HepG2 (cell line): ENCODE results near the gene DYNC2H1. TPM values are rescaled to one million over a fixed set of nuclear protein-coding genes. Genes with fewer than 3 reads are reported as not detected.

Source experiments
- ATAC-seq: fragments of 200-7000 bp; cut with Tn5 transposase; 3 replicates; pipeline ENCODE4 v1.9.1; 2020; ENCODE audit warnings: mild to moderate bottlenecking, moderate library complexity
- BruUV-seq: library from RNA; stranded (reverse); fragments of 400-500 nt; replicated peaks from 2 replicates; lab custom pipeline; 2021; lab: Mats Ljungman, UMichigan
- CTCF ChIA-PET: fragments of 300-600 bp; formaldehyde crosslinking; extraction: SDS; loops from one replicate; lab custom pipeline; 2021; ENCODE audit warnings: low total read pairs, inconsistent platforms, low intra/inter-chr PET ratio; lab: Yijun Ruan, JAX
- POLR2A ChIA-PET: fragments of 350-600 bp; sonication (Branson Sonifier 250); formaldehyde crosslinking; loops from one replicate; lab custom pipeline; 2020; ENCODE audit warnings: antibody characterized with exemption, inconsistent platforms; lab: Yijun Ruan, JAX
- DNase-seq: peaks from one replicate; pipeline ENCODE4 v3.0.0-alpha.2; 2015; ENCODE audit warnings: low spot score
- FAIRE-seq: peaks from 3 replicates; lab custom pipeline; 2011; peaks lifted over from hg19 to GRCh38; lab: Jason Lieb, UNC
- H2AFZ ChIP-seq: one replicate; pipeline ENCODE4 v1.6.1; 2011; ENCODE audit warnings: low read length, inconsistent platforms
- H3K27ac ChIP-seq: fragments of 300-600 bp; 3 replicates; pipeline ENCODE4 v1.8.0; 2011; ENCODE audit warnings: mixed run types, mild to moderate bottlenecking, mixed read lengths, low read length, inconsistent platforms; ENCODE audit not compliant: insufficient read depth; ENCODE audit errors: extremely low read length
- H3K27me3 ChIP-seq, 2 experiments: fragments of 200-600 bp in 1 of 2; 2 replicates in 1 of 2; 3 replicates in 1 of 2; pipeline versions ENCODE4 v1.6.0 to v1.8.0; 2011; ENCODE audit warnings: low read length in 2 of 2, mild to moderate bottlenecking in 2 of 2, moderate library complexity in 2 of 2, inconsistent platforms in 1 of 2; ENCODE audit not compliant: insufficient read depth in 2 of 2, control insufficient read depth in 1 of 2
- H3K36me3 ChIP-seq, 2 experiments: fragments of 200-600 bp in 1 of 2; replicated peaks in 1 of 2; 2 replicates in 1 of 2; 3 replicates in 1 of 2; pipeline versions ENCODE4 v1.5.1 to v1.8.0; 2011; ENCODE audit warnings: low read length in 2 of 2, inconsistent platforms in 1 of 2; ENCODE audit not compliant: insufficient read depth in 2 of 2, control insufficient read depth in 1 of 2
- H3K4me1 ChIP-seq: 2 replicates; pipeline ENCODE4 v1.5.1; 2012; ENCODE audit warnings: low read length, inconsistent platforms; ENCODE audit not compliant: insufficient read depth
- H3K4me2 ChIP-seq: 2 replicates; pipeline ENCODE4 v1.6.0; 2011; ENCODE audit warnings: low read depth, low read length, inconsistent platforms
- H3K4me3 ChIP-seq, 3 experiments: fragments of 200-600 bp in 1 of 3; sonication (generic), shearing (Covaris generic) in 1 of 3; replicated peaks in 1 of 3; 2 replicates each; pipeline ENCODE4 v1.5.1; 2011 to 2016; ENCODE audit warnings: low read length in 3 of 3, inconsistent platforms in 2 of 3, low read depth in 2 of 3, mild to moderate bottlenecking in 2 of 3, control low read depth in 1 of 3, mixed read lengths in 1 of 3; ENCODE audit not compliant: insufficient read depth in 1 of 3
- H3K79me2 ChIP-seq: one replicate; pipeline ENCODE4 v1.6.1; 2011; ENCODE audit warnings: low read length, inconsistent platforms; ENCODE audit not compliant: insufficient read depth
- H3K9ac ChIP-seq: 2 replicates; pipeline ENCODE4 v1.6.0; 2011; ENCODE audit warnings: mild to moderate bottlenecking, low read depth, low read length, inconsistent platforms; ENCODE audit not compliant: insufficient read depth
- H3K9me3 ChIP-seq: 2 replicates; pipeline ENCODE4 v1.5.1; 2012; ENCODE audit warnings: mild to moderate bottlenecking, low read length
- H4K20me1 ChIP-seq: 2 replicates; pipeline ENCODE4 v1.6.0; 2011; ENCODE audit warnings: inconsistent platforms, mild to moderate bottlenecking, low read length, moderate library complexity; ENCODE audit not compliant: insufficient read depth
- SCMH1 ChIP-seq: sonication (generic); formaldehyde crosslinking; IDR thresholded peaks from 2 replicates; pipeline ENCODE4 v1.9.0; 2021; ENCODE audit warnings: missing genetic modification reagents, mild to moderate bottlenecking, borderline replicate concordance
- SRSF9 ChIP-seq: fragments of 200-400 bp; formaldehyde crosslinking; IDR thresholded peaks from 2 replicates; pipeline ENCODE4 v1.6.1; 2018; ENCODE audit warnings: borderline replicate concordance, mild to moderate bottlenecking, low read depth, low read length; ENCODE audit not compliant: insufficient read depth, poor library complexity, severe bottlenecking
- YEATS4 ChIP-seq: sonication (generic); formaldehyde crosslinking; IDR thresholded peaks from 2 replicates; pipeline ENCODE4 v1.4.0; 2020; ENCODE audit warnings: missing genetic modification reagents, borderline replicate concordance
- ZKSCAN5 ChIP-seq: sonication (generic); formaldehyde crosslinking; IDR thresholded peaks from 2 replicates; pipeline ENCODE4 v1.5.1; 2020; ENCODE audit warnings: mild to moderate bottlenecking, missing genetic modification reagents
- ZNF12 ChIP-seq: sonication (generic); formaldehyde crosslinking; IDR thresholded peaks from 2 replicates; pipeline ENCODE4 v1.5.0; 2020; ENCODE audit warnings: missing genetic modification reagents
- ZNF143 ChIP-seq: sonication (generic); formaldehyde crosslinking; IDR thresholded peaks from 2 replicates; pipeline ENCODE4 v1.4.0; 2020; ENCODE audit warnings: missing genetic modification reagents
- ZNF335 ChIP-seq: sonication (generic); formaldehyde crosslinking; IDR thresholded peaks from 2 replicates; pipeline ENCODE4 v1.4.0; 2020; ENCODE audit warnings: missing genetic modification reagents
- ZNF761 ChIP-seq: sonication (generic); formaldehyde crosslinking; conservative IDR thresholded peaks from 2 replicates; pipeline ENCODE4 v1.4.0; 2020; ENCODE audit warnings: mild to moderate bottlenecking, missing genetic modification reagents
- ZNF777 ChIP-seq: sonication (generic); formaldehyde crosslinking; IDR thresholded peaks from 2 replicates; pipeline ENCODE4 v1.4.0; 2020; ENCODE audit warnings: missing genetic modification reagents
- WGBS: methylation state at CpG from one replicate; pipeline ENCODE4 v1.1.6; 2017; ENCODE audit warnings: low lambda C conversion rate; 5-methylcytosine and 5-hydroxymethylcytosine counted together
- in situ Hi-C: cut with HindIII; loops from 2 replicates; pipeline ENCODE4 v1.10.0; 2017; ENCODE audit warnings: low pct_unique_long_range_greater_than_20kb; ENCODE audit not compliant: extremely low pct_ligation_motif_present
- intact Hi-C: fragments of 100-400 bp; cut with micrococcal nuclease; formaldehyde crosslinking; loops from one replicate; pipeline ENCODE4 v1.10.0; 2022; ENCODE audit not compliant: unreplicated experiment
- polyA plus RNA-seq, 8 experiments: library from polyadenylated mRNA; depleted of rRNA in 3 of 8; stranded (reverse) in 7 of 8; unstranded in 1 of 8; fragments of >200 nt; fragmentation: Illumina TruSeq in 4 of 8; extraction: Trizol in 4 of 8; gene quantifications; 2 replicates each; pipeline versions ENCODE4 v1.2.1 to v1.2.3, GENCODE V29; 2011 to 2016; ENCODE audit warnings: low read depth in 4 of 8, missing spikeins in 1 of 8, mixed read lengths in 1 of 8; ENCODE audit not compliant: insufficient read depth in 1 of 8
- total RNA-seq, 5 experiments: library from RNA; depleted of rRNA; stranded (reverse); fragments of >200 nt; fragmentation: Illumina TruSeq; extraction: Trizol; gene quantifications; 2 replicates each; pipeline ENCODE4 v1.2.3, GENCODE V29; 2016; ENCODE audit warnings: low read depth in 1 of 5
- TF ChIP-seq, protein P1 (sequence below): sonication (generic); formaldehyde crosslinking; IDR thresholded peaks from 2 replicates; pipeline ENCODE4 v1.4.0; 2020; ENCODE audit warnings: missing genetic modification reagents, borderline replicate concordance
- TF ChIP-seq, protein P2 (sequence below): sonication (generic); formaldehyde crosslinking; IDR thresholded peaks from 2 replicates; pipeline ENCODE4 v1.4.0; 2020; ENCODE audit warnings: mild to moderate bottlenecking, low read depth, missing genetic modification reagents

Gene DYNC2H1
- total and polyA plus RNA-seq, 2 of the 13 experiments (the other 11 are each of a cell fraction or from before 2014, with no cell fraction given) = 0.49 to 0.66 TPM

DNA sequence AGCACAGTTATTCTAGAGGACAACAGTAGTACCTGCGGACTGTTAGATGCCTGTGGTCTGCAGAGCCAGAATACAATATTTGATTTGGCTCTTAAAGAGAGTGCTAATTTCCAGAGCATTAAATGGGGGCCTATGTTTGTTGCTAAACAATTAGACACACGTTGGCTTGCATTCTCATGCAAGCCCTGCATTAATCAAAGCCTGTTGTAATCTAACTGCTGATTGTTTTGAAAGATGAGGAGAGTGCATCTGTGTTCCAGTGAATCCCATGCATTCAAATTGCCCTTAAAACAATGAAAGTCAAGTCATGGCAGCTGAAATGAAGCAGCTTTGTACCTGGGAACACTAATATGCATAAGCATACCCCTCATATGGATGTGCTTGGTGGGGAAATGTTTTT is 419.4 kb downstream of the DYNC2H1 start:
- intact Hi-C loops = no loop called here

More for the DNA sequence above, 419.4 kb downstream of the DYNC2H1 start:
- Histone ChIP-seq H3K9me3 (no peaks in the 10 kb centered on the region), H2AFZ (no peak overlapping the region), H3K4me1 (no peaks in the 10 kb centered on the region), H3K79me2 (no peaks in the 10 kb centered on the region), H3K27me3 (no peaks in the 10 kb centered on the region; a peak in 1 of 5 replicates), H3K4me2 (no peak overlapping the region), H3K27ac (no peak overlapping the region)
- in situ Hi-C loops = no loop called here
- POLR2A ChIA-PET = no interaction called here
- no peak for ATAC-seq
- no TSS peak for BruUV-seq
- WGBS = 8% methylated on average over 2 of the region's 2 CpGs
- FAIRE-seq = no peak
- no peak for DNase-seq
- CTCF ChIA-PET = no interaction called here
- TF ChIP-seq, protein P1, sequence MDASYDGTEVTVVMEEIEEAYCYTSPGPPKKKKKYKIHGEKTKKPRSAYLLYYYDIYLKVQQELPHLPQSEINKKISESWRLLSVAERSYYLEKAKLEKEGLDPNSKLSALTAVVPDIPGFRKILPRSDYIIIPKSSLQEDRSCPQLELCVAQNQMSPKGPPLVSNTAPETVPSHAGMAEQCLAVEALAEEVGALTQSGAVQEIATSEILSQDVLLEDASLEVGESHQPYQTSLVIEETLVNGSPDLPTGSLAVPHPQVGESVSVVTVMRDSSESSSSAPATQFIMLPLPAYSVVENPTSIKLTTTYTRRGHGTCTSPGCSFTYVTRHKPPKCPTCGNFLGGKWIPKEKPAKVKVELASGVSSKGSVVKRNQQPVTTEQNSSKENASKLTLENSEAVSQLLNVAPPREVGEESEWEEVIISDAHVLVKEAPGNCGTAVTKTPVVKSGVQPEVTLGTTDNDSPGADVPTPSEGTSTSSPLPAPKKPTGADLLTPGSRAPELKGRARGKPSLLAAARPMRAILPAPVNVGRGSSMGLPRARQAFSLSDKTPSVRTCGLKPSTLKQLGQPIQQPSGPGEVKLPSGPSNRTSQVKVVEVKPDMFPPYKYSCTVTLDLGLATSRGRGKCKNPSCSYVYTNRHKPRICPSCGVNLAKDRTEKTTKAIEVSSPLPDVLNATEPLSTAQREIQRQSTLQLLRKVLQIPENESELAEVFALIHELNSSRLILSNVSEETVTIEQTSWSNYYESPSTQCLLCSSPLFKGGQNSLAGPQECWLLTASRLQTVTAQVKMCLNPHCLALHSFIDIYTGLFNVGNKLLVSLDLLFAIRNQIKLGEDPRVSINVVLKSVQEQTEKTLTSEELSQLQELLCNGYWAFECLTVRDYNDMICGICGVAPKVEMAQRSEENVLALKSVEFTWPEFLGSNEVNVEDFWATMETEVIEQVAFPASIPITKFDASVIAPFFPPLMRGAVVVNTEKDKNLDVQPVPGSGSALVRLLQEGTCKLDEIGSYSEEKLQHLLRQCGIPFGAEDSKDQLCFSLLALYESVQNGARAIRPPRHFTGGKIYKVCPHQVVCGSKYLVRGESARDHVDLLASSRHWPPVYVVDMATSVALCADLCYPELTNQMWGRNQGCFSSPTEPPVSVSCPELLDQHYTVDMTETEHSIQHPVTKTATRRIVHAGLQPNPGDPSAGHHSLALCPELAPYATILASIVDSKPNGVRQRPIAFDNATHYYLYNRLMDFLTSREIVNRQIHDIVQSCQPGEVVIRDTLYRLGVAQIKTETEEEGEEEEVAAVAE (CRISPR knock-in tag) = no peak
- TF ChIP-seq ZNF335 (CRISPR knock-in tag) (no peak), ZKSCAN5 (CRISPR knock-in tag) (no peak), ZNF777 (CRISPR knock-in tag) (no peak), SCMH1 (CRISPR knock-in tag) (no peak), SRSF9 (no peak), ZNF12 (no peak), YEATS4 (CRISPR knock-in tag) (no peak), ZNF761 (no peak), ZNF143 (CRISPR knock-in tag) (no peak)
- TF ChIP-seq, protein P2, sequence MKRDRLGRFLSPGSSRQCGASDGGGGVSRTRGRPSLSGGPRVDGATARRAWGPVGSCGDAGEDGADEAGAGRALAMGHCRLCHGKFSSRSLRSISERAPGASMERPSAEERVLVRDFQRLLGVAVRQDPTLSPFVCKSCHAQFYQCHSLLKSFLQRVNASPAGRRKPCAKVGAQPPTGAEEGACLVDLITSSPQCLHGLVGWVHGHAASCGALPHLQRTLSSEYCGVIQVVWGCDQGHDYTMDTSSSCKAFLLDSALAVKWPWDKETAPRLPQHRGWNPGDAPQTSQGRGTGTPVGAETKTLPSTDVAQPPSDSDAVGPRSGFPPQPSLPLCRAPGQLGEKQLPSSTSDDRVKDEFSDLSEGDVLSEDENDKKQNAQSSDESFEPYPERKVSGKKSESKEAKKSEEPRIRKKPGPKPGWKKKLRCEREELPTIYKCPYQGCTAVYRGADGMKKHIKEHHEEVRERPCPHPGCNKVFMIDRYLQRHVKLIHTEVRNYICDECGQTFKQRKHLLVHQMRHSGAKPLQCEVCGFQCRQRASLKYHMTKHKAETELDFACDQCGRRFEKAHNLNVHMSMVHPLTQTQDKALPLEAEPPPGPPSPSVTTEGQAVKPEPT (CRISPR knock-in tag) = no peak
- TF ChIP-seq, all 625 proteins: peak for 0
- Histone ChIP-seq H3K9ac (no peak overlapping the region), H3K4me3 (no peak overlapping the region), H3K36me3 (no peaks in the 10 kb centered on the region), H4K20me1 (no peaks in the 10 kb centered on the region)
